ENCODE results near the gene PAPPA2. TPM values are rescaled to one million over a fixed set of nuclear protein-coding genes. Genes with fewer than 3 reads are reported as not detected.

Gene PAPPA2
- total RNA-seq, 4 donors from 2014 or later: 0.23 to 0.51 (median 0.34) TPM

DNA sequence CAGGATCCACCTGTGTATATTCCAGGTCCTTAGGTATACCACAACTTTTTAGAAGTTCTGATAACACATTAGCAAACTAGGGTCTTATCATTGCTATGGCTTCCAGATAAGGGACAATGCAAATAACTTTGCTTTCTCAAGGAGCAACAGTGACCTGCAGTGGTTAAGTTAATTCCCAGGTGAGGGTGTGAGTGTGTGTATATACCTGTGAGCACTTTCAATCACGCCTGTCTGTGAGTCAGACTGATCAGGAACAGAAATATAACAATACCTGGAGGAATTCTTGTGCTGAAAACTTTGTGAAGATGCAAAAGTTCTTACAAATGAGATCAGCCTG, 317.0 kb downstream of the PAPPA2 start:
- 61% methylated on average over 1 of the region's 1 CpG for WGBS
- H3K4me3 ChIP-seq: no peak overlapping the region
- DNase-seq (ENCODE audit: low spot score in 2 of 2): no peak
- TF ChIP-seq, protein P1, sequence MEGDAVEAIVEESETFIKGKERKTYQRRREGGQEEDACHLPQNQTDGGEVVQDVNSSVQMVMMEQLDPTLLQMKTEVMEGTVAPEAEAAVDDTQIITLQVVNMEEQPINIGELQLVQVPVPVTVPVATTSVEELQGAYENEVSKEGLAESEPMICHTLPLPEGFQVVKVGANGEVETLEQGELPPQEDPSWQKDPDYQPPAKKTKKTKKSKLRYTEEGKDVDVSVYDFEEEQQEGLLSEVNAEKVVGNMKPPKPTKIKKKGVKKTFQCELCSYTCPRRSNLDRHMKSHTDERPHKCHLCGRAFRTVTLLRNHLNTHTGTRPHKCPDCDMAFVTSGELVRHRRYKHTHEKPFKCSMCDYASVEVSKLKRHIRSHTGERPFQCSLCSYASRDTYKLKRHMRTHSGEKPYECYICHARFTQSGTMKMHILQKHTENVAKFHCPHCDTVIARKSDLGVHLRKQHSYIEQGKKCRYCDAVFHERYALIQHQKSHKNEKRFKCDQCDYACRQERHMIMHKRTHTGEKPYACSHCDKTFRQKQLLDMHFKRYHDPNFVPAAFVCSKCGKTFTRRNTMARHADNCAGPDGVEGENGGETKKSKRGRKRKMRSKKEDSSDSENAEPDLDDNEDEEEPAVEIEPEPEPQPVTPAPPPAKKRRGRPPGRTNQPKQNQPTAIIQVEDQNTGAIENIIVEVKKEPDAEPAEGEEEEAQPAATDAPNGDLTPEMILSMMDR (IDR thresholded peaks at IDR 0.05): no peak
- no peak for TF ChIP-seq POLR2AphosphoS5 (IDR thresholded peaks at IDR 0.05)
- H3K36me3 ChIP-seq: no peaks in the 10 kb centered on the region
- no peaks in the 10 kb centered on the region for H3K9me3 ChIP-seq
- no peaks in the 10 kb centered on the region for H3K27me3 ChIP-seq
- H3K27ac ChIP-seq: no peak overlapping the region
- peaks cover 4% of the 10 kb centered on the region for H3K4me1 ChIP-seq

DNA sequence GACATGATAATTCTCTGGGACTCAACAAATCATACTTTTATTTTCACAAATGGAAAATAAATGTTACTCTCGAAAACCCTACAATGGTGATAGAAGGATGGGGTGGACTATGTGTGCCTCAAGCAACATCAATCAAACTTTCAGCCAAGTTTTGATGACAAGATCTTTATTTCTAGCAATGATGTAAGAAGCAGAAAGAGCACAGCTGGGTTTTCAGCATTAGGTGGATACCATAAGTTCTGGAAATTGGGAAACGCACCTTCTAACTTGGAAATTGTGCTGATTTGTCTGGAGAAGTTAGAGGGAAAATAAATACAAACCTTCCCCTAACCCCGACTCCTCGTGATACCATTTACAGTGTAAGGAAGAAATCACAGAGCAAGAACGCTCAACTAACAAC, 320.3 kb downstream of the PAPPA2 start:
- H3K4me3 ChIP-seq: no peak overlapping the region
- H3K4me1 ChIP-seq: peaks cover 9% of the 10 kb centered on the region
- H3K36me3 ChIP-seq: no peaks in the 10 kb centered on the region
- TF ChIP-seq EP300 (IDR thresholded peaks at IDR 0.05) (no peak), POLR2A (IDR thresholded peaks at IDR 0.05) (no peak), POLR2AphosphoS5 (IDR thresholded peaks at IDR 0.05) (no peak)
- TF ChIP-seq, protein P1 (IDR thresholded peaks at IDR 0.05): no peak
- H3K27me3 ChIP-seq: no peaks in the 10 kb centered on the region
- 89% methylated on average over 5 of the region's 5 CpGs for WGBS
- DNase-seq (ENCODE audit: low spot score in 2 of 2): no peak
- H3K9me3 ChIP-seq: no peaks in the 10 kb centered on the region
- no peak overlapping the region for H3K27ac ChIP-seq

DNA sequence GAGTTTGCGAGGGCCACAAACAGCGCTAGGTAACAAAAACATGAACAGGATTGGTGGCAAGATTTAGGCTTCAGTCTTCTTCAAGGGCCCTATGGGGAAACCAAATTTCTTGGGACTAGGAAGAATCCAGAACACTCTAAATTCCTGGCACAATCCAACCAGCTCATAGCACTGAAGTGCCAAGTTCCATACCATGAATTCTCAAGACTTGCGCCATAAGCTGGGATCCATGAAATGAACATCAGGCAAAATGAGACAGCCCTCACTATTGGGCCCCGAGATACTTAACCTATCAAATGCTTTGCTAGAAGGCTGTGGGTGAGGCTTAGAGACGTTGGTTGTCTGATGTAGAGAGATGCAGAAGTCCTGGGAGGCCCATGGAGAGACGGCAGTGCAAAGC, 322.1 kb downstream of the PAPPA2 start:
- Histone ChIP-seq H3K27me3 (no peaks in the 10 kb centered on the region), H3K4me3 (no peak overlapping the region), H3K36me3 (no peaks in the 10 kb centered on the region), H3K4me1 (peaks cover 5% of the 10 kb centered on the region), H3K9me3 (no peaks in the 10 kb centered on the region), H3K27ac (no peak overlapping the region)
- DNase-seq (ENCODE audit: low spot score in 2 of 2): no peak
- TF ChIP-seq EP300 (IDR thresholded peaks at IDR 0.05) (no peak), POLR2AphosphoS5 (IDR thresholded peaks at IDR 0.05) (no peak), POLR2A (IDR thresholded peaks at IDR 0.05) (no peak)
- TF ChIP-seq, protein P1 (IDR thresholded peaks at IDR 0.05): no peak
- 92% methylated on average over 6 of the region's 6 CpGs for WGBS

DNA sequence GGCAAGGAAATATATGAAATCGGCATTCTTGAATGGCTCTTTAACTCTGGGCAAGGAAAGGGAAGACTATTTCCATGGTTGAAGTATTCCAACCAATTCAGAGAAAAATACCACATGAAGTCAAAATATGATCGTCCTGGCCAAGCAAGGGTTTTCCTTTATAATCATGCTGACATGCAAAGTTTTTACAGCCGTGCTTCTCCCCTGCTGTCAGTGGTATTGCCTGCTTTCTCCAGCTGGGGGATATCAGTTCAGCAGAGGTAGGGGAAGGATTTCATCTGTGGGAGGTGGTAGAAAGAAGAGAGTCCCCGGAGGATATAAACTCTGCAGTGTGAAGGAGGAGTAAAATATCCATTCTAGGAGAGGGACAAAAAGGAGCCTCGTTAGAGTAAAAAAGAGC, 322.8 kb downstream of the PAPPA2 start:
- no peaks in the 10 kb centered on the region for H3K27me3 ChIP-seq
- no peak overlapping the region for H3K4me3 ChIP-seq
- WGBS: 25% methylated on average over 5 of the region's 5 CpGs
- no peak for DNase-seq (ENCODE audit: low spot score in 2 of 2)
- TF ChIP-seq POLR2AphosphoS5 (IDR thresholded peaks at IDR 0.05): no peak
- peaks cover 5% of the 10 kb centered on the region for H3K4me1 ChIP-seq
- H3K27ac ChIP-seq: no peak overlapping the region
- H3K36me3 ChIP-seq: no peaks in the 10 kb centered on the region
- H3K9me3 ChIP-seq: no peaks in the 10 kb centered on the region

DNA sequence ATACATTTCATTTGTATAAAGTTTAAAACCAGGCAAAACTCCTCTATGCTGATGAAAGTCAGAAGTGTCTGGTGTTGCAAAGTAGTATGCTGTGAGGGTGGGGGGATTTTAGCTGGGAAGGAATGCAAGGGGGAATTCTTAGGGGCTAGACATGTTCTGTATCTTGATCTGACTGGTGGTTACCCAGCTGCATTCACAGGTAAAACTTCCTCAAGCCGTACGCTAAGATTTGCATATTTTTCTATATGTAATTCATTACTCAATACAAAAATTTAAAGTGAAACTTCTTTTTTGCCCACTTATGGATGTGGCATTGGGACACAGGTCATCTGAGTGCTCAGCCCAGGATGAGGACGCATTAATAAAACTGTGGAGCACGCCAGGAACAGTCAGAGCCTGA, 323.3 kb downstream of the PAPPA2 start:
- Histone ChIP-seq H3K36me3 (no peaks in the 10 kb centered on the region), H3K4me3 (no peak overlapping the region), H3K9me3 (no peaks in the 10 kb centered on the region), H3K4me1 (peaks cover 5% of the 10 kb centered on the region), H3K27ac (no peak overlapping the region), H3K27me3 (no peaks in the 10 kb centered on the region)
- TF ChIP-seq EP300 (IDR thresholded peaks at IDR 0.05) (no peak), POLR2A (IDR thresholded peaks at IDR 0.05) (no peak), POLR2AphosphoS5 (IDR thresholded peaks at IDR 0.05) (no peak)
- TF ChIP-seq, protein P1 (IDR thresholded peaks at IDR 0.05): no peak
- WGBS: 30% methylated on average over 4 of the region's 4 CpGs
- no peak for DNase-seq (ENCODE audit: low spot score in 2 of 2)

DNA sequence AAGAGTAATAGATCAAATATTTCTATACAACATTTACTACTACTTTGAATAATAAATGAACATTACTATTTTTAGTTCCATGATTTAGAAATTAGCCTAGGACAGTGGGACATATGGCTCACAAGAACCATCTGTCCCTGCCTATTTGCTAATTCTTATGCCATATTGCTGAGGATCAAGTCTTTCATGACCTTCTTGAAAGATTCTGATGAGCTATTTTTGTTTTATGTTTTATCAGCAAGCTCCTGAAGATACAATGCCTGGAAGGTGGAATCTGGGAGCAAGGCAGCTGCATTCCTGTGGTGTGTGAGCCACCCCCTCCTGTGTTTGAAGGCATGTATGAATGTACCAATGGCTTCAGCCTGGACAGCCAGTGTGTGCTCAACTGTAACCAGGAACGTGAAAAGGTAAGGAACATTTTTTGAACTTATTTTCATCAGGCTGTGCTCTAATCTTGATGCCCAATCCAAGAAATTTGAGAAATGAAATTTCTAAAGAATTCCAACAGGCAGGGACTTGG, 326.7 kb downstream of the PAPPA2 start:
- no peaks in the 10 kb centered on the region for H3K9me3 ChIP-seq
- no peak for DNase-seq (ENCODE audit: low spot score in 2 of 2)
- 30% methylated on average over 1 of the region's 1 CpG for WGBS
- no peak overlapping the region for H3K4me3 ChIP-seq
- H3K27me3 ChIP-seq: no peaks in the 10 kb centered on the region
- TF ChIP-seq POLR2AphosphoS5 (IDR thresholded peaks at IDR 0.05): no peak
- TF ChIP-seq, protein P1 (IDR thresholded peaks at IDR 0.05): no peak
- TF ChIP-seq POLR2A (IDR thresholded peaks at IDR 0.05): no peak
- TF ChIP-seq EP300 (IDR thresholded peaks at IDR 0.05): no peak
- H3K27ac ChIP-seq: no peak overlapping the region
- H3K36me3 ChIP-seq: no peaks in the 10 kb centered on the region
- H3K4me1 ChIP-seq: peaks cover 5% of the 10 kb centered on the region
